NCI-H226 (cell line): ENCODE data around the gene DPYD.
A peak's percentile ranks its signal among the peaks of the same experiment; 100 is the strongest.

Experiments
- DNase-seq: peaks from one replicate; pipeline ENCODE4 v3.0.0-alpha.2; 2015

Gene DPYD

DNA sequence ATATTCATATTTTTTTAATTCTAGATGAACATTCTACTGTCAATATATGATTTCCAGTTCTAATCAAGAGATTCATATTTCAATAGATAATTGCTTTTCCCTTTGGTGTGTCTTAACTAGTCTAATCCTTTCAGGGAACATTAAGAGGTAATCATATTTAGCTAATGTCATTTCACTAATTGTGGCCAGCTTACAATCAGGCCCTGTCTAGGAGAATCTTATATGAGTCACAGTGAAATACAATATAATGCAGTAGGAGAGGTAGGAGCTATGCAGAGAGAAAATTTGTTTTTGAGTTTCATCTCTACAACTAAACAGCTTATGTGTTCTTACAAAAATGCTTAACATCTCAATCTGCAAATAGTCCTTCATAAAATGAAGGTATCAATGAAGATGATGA lies 85.9 kb downstream of the DPYD start:
- no peak for DNase-seq

DNA sequence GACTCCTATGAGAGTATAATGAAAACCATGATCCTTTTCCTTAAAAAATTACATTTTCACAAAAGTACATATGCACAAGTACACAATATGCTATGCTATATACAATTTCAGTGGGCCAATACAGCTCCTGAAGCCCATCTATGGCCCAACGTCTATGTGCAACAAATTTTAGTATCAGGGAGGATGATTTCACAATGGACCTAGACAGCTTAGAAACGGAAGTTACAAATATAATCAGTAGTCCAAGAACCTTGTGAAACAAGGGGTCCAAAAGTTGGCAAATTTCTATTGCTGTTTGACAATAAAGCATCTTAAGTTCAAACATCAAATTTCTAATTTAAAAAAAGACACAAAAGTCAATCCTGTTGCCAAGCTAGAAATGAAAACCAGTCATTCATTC lies 87.0 kb downstream of the DPYD start:
- DNase-seq, result no peak

- no peak for DNase-seq
These were observed 88.4 kb downstream of the DPYD start for GRCh38 chr1:97832481-97832880.

GRCh38 chr1:97827887-97828286 lies 92.9 kb downstream of the DPYD start:
- no peak for DNase-seq

- no peak for DNase-seq
These were observed 94.0 kb downstream of the DPYD start for GRCh38 chr1:97826820-97827219.

DNA sequence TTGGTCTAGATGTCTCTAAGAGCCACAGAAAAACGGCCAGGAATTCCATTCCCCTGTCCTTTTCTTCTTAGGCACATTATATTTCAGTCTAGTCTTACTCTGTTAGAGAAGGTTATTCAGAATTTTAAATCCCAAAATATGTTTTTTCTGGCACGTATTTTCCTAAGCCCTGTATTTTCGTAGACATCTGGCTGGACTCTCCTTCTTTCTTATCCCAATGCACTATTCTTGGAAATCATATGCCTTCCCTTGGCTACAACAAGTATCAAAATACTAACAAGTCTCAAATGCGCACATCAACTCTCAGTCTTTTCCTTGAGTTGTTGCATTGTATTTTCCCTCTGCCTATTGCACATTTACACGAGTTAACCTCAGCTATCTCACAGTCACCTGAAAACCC lies 96.2 kb downstream of the DPYD start:
- no peak for DNase-seq

DNA sequence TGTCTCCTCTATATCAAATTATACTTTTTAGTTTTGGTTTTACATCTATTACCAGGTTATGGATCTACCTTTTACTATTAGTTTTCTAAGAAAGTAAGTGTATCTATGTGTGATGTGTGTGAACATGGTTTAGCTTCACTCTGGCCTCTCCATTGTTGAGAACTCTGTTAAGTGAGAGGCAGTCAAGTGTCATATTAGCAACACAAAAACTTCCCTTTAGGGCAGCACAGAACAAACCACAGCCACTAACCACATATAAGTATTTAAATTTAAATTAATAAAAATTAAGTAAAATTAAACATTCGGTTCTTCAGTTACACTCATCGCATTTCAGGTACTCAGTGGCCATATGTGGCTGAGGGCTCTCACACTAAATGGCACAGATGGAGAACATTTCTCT lies 96.6 kb downstream of the DPYD start:
- no peak for DNase-seq

DNA sequence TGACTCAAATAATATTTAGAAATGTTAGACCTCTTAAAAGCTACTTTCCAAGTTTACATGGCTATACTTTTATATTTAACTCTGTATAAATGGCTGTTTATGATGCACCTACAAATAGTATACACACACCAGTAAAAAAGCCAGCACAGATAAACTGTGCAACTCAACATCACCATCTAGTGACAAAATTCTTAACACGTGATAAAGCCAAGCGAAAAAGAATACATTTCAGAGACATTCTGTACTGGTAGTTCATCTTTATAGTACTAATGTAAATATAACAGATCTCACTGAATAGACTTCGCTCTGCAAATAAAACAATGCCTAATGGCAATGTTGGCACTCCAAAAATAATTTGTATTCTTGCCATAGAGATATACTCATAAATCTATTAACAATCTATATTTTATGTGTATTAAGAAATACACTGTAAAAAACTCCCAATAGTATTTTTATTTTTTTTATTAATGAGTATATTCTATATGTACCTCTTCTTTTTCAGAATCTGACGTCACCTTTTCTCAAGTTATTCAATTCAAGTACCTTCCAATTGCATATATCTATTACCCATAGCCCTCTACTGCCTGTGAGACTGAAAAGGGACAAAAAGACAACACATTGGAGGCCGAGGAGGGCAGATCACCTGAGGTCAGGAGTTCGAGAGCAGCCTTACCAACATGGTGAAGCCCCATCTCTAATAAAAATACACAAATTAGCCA lies 100.2 kb downstream of the DPYD start:
- no peak for DNase-seq

DNA sequence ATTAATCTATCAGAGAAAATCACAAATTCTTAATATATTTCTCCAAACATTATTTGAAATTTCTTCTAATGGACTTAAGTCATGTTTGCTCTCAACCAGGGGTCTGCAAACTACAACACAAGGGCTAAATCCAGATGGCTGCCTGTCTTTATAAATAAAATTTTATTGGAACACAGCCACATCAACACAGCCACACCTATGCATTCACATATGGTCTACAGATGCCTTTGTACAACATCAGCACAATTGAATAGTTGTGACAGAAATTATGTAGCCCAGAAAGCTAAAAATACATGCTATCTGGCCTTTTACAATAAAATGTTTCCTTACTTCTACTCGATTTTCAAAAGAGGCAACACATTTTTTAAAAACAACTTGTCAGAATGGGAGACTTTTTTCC lies 103.9 kb downstream of the DPYD start:
- no peak for DNase-seq

DNA sequence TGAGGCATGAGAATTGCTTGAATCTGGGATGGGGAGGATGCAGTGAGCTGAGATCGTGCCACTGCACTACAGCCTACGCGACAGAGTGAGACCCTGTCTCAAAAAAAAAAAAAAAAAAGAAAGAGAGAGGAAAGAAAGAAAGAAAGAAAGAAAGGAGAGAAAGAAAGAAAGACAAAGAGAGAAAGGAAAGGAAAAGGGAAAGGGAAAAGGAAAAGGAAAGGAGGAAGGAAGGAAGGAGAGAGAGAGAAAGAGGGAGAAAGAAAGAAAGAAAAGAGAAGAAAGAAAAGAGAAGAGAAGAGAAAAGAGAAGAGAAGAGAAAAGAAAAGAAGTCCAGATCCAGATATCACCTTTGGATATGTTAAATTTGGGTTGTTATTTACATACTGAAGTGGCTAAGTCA lies 106.0 kb downstream of the DPYD start:
- DNase-seq, result no peak

DNA sequence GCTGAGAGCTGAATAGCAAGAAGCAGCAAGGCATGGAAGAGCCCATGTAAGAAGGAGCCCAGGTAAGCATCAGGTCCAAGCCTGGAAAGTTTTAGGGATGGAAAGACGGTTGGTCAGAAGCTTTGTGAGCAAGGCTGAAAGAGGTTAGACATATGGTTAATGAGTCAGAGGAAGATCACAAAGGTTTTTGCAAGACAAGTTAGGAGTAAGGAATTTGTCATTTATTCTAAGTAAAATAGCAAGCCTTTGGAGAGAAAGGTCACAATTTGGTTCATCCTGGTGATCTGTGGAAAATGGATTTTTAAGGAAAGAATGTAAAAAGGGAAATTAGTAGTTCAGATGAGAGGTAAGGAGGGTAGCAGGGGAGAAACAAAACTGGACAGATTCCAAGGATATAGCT lies 106.7 kb downstream of the DPYD start:
- DNase-seq, result no peak

GRCh38 chr1:97812076-97812475 lies 108.8 kb downstream of the DPYD start:
- no peak for DNase-seq

DNA sequence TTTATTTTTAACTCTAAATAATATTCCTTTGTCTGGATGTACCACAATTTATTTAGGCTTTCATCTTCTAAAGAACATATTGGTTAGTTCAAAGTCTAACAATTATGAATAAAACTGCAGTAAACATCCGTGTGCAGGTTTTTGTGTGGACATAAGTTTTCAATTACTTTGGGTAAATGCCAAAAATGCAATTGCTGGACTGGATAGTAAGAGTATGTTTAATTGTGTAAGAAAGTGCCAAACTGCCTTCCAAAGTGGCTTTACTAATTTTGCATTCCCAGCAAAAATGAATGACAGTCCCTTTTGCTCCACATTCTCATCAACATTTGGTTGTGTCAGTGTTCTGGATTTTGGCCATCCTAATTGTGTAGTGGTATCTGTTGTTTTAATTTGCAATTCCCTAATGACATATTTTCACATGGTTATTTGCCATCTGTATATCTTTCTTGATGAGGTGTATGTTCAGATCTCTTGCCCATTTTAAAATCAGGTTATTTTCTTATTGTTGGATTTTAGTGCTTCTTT lies 113.8 kb downstream of the DPYD start:
- no peak for DNase-seq

- no peak for DNase-seq
These were observed 114.5 kb downstream of the DPYD start for GRCh38 chr1:97806326-97806725.

DNA sequence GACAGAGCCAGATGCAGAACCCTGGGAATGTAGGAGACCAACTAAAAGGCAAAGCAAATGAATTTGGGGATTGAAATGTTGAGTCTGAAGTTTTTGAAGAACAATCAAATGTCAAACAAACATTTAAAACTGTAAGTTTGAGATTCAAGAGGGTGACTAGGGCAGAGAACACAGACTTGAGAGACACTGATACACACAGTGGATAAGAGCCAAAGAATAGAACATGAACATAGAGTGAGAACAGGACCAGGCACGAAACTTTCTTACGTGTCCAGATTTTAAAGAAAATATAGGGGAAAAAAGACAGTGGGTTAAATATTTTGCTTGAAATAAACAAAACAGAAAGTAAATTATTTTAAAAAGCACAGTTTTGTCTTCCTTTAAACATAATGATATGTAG lies 115.7 kb downstream of the DPYD start:
- DNase-seq, result no peak

DNA sequence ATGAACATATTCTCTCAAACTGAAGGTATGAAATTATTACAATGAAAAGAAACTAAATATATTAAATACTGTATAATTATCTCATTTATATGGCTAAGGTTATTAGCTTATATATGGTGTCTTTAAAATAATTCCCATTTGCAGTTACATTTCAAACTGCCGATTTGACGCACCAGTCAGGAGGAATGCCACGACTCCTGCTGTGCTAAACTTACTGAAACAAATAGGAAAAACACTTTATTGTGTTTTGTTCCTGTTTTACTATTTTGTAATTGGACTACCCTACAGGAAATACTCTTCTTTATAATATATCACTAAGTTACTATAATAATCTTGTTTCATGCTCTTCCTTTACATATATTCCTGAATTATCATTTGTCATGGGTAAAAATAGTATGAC lies 117.8 kb downstream of the DPYD start:
- no peak for DNase-seq

DNA sequence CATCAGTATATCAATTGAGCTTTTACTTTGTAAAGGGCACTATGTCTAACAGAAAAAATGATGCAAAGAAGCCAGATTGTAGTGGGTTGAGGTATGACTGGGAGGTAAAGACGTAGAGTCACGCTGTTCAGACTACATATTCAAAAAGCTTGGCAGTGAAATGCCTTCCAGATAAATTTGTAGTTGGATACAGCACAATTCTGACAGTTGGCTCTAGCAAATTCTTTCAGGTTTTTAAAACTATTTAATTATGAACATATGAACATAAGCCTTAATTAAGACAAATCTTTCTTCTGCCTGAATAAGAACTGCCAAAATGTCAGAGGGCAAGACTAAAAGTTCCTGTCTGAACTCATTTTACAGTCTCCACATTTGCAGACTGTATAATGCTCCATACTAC lies 118.8 kb downstream of the DPYD start:
- no peak for DNase-seq

GRCh38 chr1:97797403-97798183 lies 123.2 kb downstream of the DPYD start:
- peak; percentile 47 for DNase-seq

DNA sequence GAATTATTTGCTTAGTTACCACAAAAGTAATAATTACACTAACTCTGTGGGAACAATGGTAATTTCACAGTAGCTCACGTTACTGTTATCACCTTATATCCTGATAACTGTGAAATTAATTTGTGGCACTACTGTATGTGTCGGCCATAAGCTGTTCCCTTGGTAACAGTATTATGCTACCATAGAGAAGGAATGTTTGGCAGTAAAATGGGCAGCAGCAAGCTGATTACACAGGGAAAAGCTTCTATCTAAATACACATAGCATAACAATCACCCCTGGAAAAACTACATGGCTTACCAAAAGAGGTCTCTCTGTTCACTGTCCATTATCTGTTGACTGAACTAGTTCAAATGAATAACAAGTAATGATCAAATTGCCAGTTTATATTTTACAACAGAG lies 124.1 kb downstream of the DPYD start:
- peak; percentile 52 for DNase-seq

GRCh38 chr1:97792655-97793054 lies 128.2 kb downstream of the DPYD start:
- DNase-seq, result no peak

- DNase-seq, result no peak
These were observed 129.6 kb downstream of the DPYD start for GRCh38 chr1:97791251-97791650.

DNA sequence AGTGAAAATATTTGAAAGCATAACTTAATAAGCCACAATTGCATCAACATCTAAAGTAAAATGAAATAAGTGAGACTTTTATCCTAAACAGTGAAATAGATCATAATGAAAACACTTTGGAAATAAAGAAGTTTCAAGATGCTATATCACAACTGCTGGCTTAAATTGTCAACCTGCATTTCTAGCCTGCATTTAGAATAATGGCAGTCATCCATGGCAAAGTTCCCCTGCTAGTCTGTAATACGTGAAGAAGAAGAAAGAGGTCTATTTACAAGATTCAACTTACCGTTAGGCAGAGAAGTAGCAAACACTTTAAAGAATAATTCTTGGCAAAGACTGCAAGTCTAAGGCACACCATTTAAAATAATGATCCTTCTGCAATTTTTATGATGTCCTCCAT lies 133.6 kb downstream of the DPYD start:
- no peak for DNase-seq

DNA sequence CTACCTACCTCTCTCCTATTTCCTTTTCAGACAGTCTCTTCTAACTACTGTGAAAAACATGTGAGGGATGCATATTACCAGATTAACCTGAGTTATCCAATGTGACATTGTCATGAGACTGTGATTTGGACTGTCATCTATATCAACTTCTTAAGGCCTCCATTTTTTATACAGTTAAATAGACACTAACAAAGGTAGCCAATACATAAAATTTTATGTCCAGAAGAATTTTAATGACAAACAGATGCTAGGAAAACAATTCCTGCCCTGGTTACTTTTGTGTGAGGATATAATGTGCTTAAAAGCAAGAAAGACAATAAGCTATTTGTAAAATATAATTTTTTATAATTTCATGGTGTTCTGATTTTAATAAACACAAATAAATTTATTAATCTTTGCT lies 136.2 kb downstream of the DPYD start:
- DNase-seq, result no peak

- no peak for DNase-seq
These were observed 137.1 kb downstream of the DPYD start for GRCh38 chr1:97783751-97784150.
